Liver (tissue), 9 donors: ENCODE results near the gene CCDC69. TPM values are rescaled to one million over a fixed set of nuclear protein-coding genes. Genes with fewer than 3 reads are reported as not detected.

ENCODE experiments used
- DNase-seq: peaks from one replicate; pipeline ENCODE4 v3.0.0-alpha.2; 2017; ENCODE audit warnings: low spot score
- H3K27ac ChIP-seq, 2 donors: one replicate each; pipeline ENCODE4 v1.7.0; 2013; ENCODE audit warnings: inconsistent platforms in 2 of 2, low read length in 2 of 2, control low read depth in 1 of 2, low read depth in 1 of 2, mild to moderate bottlenecking in 1 of 2
- H3K27me3 ChIP-seq, 4 donors: one replicate each; pipeline versions ENCODE4 v1.6.1 to v1.7.0; 2013; ENCODE audit warnings: low read length in 3 of 4, inconsistent platforms in 1 of 4, mild to moderate bottlenecking in 1 of 4, moderate library complexity in 1 of 4; ENCODE audit not compliant: control insufficient read depth in 4 of 4, insufficient read depth in 4 of 4
- H3K36me3 ChIP-seq, 4 donors: one replicate each; pipeline versions ENCODE4 v1.6.1 to v1.7.0; 2013; ENCODE audit warnings: low read length in 3 of 4, mild to moderate bottlenecking in 3 of 4, low read depth in 1 of 4, moderate library complexity in 1 of 4; ENCODE audit not compliant: control insufficient read depth in 4 of 4, insufficient read depth in 3 of 4
- H3K4me1 ChIP-seq, 4 donors: one replicate each; pipeline versions ENCODE4 v1.6.1 to v1.7.0; 2013; ENCODE audit warnings: low read length in 3 of 4, mild to moderate bottlenecking in 3 of 4, moderate library complexity in 1 of 4; ENCODE audit not compliant: control insufficient read depth in 4 of 4, insufficient read depth in 4 of 4
- H3K4me3 ChIP-seq, 3 donors: one replicate each; pipeline versions ENCODE4 v1.6.1 to v1.7.0; 2013; ENCODE audit warnings: low read length in 3 of 3, control low read depth in 1 of 3, low read depth in 1 of 3, mild to moderate bottlenecking in 1 of 3
- H3K9ac ChIP-seq, 2 donors: one replicate each; pipeline ENCODE4 v1.7.0; 2013; ENCODE audit warnings: low read length in 2 of 2, mild to moderate bottlenecking in 2 of 2, moderate library complexity in 2 of 2, control low read depth in 1 of 2, low read depth in 1 of 2
- H3K9me3 ChIP-seq, 4 donors: one replicate each; pipeline versions ENCODE4 v1.6.1 to v1.7.0; 2013; ENCODE audit warnings: low read length in 3 of 4; ENCODE audit not compliant: control insufficient read depth in 4 of 4
- EGR1 ChIP-seq, 2 donors: IDR thresholded peaks; 2 replicates each; pipeline ENCODE4 v1.6.1; 2016 to 2018; ENCODE audit warnings: antibody characterized with exemption in 2 of 2, low read depth in 2 of 2
- FOXA1 ChIP-seq: IDR thresholded peaks from 2 replicates; pipeline ENCODE4 v1.6.1; 2016; ENCODE audit warnings: antibody characterized with exemption
- FOXA2 ChIP-seq: IDR thresholded peaks from 2 replicates; pipeline ENCODE4 v1.6.1; 2016; ENCODE audit warnings: antibody characterized with exemption
- GABPA ChIP-seq, 2 donors: IDR thresholded peaks in 1 of 2; conservative IDR thresholded peaks in 1 of 2; 2 replicates each; pipeline ENCODE4 v1.6.1; 2016; ENCODE audit warnings: antibody characterized with exemption in 2 of 2, mild to moderate bottlenecking in 1 of 2, moderate library complexity in 1 of 2
- HNF4A ChIP-seq, 2 donors: conservative IDR thresholded peaks; 2 replicates each; pipeline ENCODE4 v1.6.1; 2016; ENCODE audit warnings: antibody characterized with exemption in 2 of 2, mild to moderate bottlenecking in 2 of 2
- JUND ChIP-seq, 2 donors: IDR thresholded peaks; 2 replicates each; pipeline ENCODE4 v1.6.1; 2016; ENCODE audit warnings: antibody characterized with exemption in 2 of 2
- NR2F2 ChIP-seq: IDR thresholded peaks from 2 replicates; pipeline ENCODE4 v1.6.1; 2016; ENCODE audit warnings: antibody characterized with exemption
- RAD21 ChIP-seq, 2 donors: IDR thresholded peaks; 2 replicates each; pipeline ENCODE4 v1.6.1; 2016; ENCODE audit warnings: antibody characterized with exemption in 2 of 2, mild to moderate bottlenecking in 2 of 2
- RXRA ChIP-seq, 2 donors: IDR thresholded peaks; 2 replicates each; pipeline ENCODE4 v1.6.1; 2017 to 2018; ENCODE audit warnings: antibody characterized with exemption in 2 of 2, mild to moderate bottlenecking in 1 of 2
- SP1 ChIP-seq: IDR thresholded peaks from 2 replicates; pipeline ENCODE4 v1.6.1; 2018; ENCODE audit warnings: antibody characterized with exemption, mild to moderate bottlenecking
- TAF1 ChIP-seq: conservative IDR thresholded peaks from 2 replicates; pipeline ENCODE4 v1.6.1; 2016; ENCODE audit warnings: antibody characterized with exemption, mild to moderate bottlenecking
- YY1 ChIP-seq: IDR thresholded peaks from 2 replicates; pipeline ENCODE4 v1.6.1; 2016; ENCODE audit warnings: antibody characterized with exemption, mild to moderate bottlenecking
- WGBS: extraction: QIAGEN DNeasy Blood & Tissue Kit; methylation state at CpG from one replicate; pipeline ENCODE4 v1.1.7; 2013; 5-methylcytosine and 5-hydroxymethylcytosine counted together
- polyA plus RNA-seq, 2 donors: library from polyadenylated mRNA; stranded (reverse) in 1 of 2; unstranded in 1 of 2; fragments of 200-250 nt in 1 of 2; fragments of >200 nt in 1 of 2; fragmentation: Nextera tagmentation in 1 of 2; extraction: Ambion mirVana in 1 of 2; gene quantifications; one replicate each; pipeline versions ENCODE4 v1.2.1 to v1.2.3, GENCODE V29; 2013 to 2015
- total RNA-seq, 2 donors: library from RNA; depleted of rRNA; stranded (reverse); fragments of >200 nt; gene quantifications; one replicate each; pipeline ENCODE4 v1.2.3, GENCODE V29; 2014
- TF ChIP-seq, protein P1 (sequence below): IDR thresholded peaks from 2 replicates; pipeline ENCODE4 v1.6.1; 2016; ENCODE audit warnings: antibody characterized with exemption
- TF ChIP-seq, protein P2 (sequence below): IDR thresholded peaks from 2 replicates; pipeline ENCODE4 v1.6.1; 2016; ENCODE audit warnings: antibody characterized with exemption
- TF ChIP-seq, protein P3 (sequence below): fragments of 150-350 bp; IDR thresholded peaks from 2 replicates; pipeline ENCODE4 v1.5.1; 2017; ENCODE audit warnings: improper control_type of control experiment, low read depth, low read length; ENCODE audit not compliant: missing input control
- TF ChIP-seq, protein P4 (sequence below): IDR thresholded peaks from 2 replicates; pipeline ENCODE4 v1.6.1; 2016; ENCODE audit warnings: antibody characterized with exemption, mild to moderate bottlenecking
- TF ChIP-seq, protein P5 (sequence below): IDR thresholded peaks from 2 replicates; pipeline ENCODE4 v1.6.1; 2016; ENCODE audit warnings: antibody characterized with exemption
- donor health status: healthy.
- donor health status: healthy.
- donor health status: healthy.
- donor health status: healthy.
- donor health status: healthy.

CCDC69 gene
- total and polyA plus RNA-seq, 4 donors = 11.9 to 28.6 (median 18.0) TPM

DNA sequence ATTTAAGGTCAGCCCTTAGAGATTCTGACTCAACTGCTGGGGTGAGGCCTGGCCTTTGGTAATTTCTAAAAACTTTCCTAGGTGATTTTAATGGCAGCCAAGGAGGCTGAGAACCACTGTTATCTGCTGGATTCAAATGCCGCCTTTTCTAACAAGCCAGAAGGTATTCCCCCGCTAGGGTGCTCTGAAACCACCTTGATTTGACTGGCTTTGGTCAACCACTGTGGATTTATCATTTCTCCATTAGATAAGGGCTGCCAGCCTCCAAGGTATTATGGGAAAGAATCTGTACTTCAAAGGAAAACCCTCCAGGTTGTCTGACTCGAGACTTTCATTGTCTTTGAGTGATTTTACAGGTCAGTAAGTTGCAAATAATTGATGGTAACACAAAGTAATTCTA, 70.6 kb downstream of the CCDC69 start (continued):
- TF ChIP-seq, protein P1, sequence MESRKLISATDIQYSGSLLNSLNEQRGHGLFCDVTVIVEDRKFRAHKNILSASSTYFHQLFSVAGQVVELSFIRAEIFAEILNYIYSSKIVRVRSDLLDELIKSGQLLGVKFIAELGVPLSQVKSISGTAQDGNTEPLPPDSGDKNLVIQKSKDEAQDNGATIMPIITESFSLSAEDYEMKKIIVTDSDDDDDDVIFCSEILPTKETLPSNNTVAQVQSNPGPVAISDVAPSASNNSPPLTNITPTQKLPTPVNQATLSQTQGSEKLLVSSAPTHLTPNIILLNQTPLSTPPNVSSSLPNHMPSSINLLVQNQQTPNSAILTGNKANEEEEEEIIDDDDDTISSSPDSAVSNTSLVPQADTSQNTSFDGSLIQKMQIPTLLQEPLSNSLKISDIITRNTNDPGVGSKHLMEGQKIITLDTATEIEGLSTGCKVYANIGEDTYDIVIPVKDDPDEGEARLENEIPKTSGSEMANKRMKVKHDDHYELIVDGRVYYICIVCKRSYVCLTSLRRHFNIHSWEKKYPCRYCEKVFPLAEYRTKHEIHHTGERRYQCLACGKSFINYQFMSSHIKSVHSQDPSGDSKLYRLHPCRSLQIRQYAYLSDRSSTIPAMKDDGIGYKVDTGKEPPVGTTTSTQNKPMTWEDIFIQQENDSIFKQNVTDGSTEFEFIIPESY = no peak
- TF ChIP-seq, protein P2, sequence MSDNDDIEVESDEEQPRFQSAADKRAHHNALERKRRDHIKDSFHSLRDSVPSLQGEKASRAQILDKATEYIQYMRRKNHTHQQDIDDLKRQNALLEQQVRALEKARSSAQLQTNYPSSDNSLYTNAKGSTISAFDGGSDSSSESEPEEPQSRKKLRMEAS = no peak

DNA sequence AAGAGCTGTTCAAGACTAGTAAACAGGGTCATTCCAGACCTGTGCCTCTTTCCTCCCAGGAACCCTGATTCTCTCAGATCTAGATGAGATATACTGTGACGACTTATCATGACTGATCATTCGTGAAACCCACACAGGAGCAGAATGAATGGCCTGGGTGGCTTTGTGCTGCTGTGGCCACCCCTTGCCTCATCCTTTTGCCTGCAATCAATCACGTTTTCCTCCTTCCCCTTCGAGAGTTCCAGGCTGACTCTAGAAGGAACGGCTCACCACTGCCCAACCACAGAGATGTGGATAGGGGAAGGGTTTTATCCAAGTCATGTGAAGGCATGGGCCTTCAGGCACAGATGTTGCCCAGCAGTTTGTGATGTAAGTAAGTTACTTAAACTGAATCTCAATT, 72.1 kb downstream of the CCDC69 start:
- no peaks in the 10 kb centered on the region for H3K9me3 ChIP-seq
- TF ChIP-seq, protein P1 = no peak
- TF ChIP-seq TAF1 = no peak
- TF ChIP-seq, protein P3, sequence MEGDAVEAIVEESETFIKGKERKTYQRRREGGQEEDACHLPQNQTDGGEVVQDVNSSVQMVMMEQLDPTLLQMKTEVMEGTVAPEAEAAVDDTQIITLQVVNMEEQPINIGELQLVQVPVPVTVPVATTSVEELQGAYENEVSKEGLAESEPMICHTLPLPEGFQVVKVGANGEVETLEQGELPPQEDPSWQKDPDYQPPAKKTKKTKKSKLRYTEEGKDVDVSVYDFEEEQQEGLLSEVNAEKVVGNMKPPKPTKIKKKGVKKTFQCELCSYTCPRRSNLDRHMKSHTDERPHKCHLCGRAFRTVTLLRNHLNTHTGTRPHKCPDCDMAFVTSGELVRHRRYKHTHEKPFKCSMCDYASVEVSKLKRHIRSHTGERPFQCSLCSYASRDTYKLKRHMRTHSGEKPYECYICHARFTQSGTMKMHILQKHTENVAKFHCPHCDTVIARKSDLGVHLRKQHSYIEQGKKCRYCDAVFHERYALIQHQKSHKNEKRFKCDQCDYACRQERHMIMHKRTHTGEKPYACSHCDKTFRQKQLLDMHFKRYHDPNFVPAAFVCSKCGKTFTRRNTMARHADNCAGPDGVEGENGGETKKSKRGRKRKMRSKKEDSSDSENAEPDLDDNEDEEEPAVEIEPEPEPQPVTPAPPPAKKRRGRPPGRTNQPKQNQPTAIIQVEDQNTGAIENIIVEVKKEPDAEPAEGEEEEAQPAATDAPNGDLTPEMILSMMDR = no peak
- no peak for TF ChIP-seq FOXA1
- TF ChIP-seq, protein P2 = no peak
- TF ChIP-seq JUND (IDR thresholded peaks at IDR 0.05) = no peak
- TF ChIP-seq, protein P4, sequence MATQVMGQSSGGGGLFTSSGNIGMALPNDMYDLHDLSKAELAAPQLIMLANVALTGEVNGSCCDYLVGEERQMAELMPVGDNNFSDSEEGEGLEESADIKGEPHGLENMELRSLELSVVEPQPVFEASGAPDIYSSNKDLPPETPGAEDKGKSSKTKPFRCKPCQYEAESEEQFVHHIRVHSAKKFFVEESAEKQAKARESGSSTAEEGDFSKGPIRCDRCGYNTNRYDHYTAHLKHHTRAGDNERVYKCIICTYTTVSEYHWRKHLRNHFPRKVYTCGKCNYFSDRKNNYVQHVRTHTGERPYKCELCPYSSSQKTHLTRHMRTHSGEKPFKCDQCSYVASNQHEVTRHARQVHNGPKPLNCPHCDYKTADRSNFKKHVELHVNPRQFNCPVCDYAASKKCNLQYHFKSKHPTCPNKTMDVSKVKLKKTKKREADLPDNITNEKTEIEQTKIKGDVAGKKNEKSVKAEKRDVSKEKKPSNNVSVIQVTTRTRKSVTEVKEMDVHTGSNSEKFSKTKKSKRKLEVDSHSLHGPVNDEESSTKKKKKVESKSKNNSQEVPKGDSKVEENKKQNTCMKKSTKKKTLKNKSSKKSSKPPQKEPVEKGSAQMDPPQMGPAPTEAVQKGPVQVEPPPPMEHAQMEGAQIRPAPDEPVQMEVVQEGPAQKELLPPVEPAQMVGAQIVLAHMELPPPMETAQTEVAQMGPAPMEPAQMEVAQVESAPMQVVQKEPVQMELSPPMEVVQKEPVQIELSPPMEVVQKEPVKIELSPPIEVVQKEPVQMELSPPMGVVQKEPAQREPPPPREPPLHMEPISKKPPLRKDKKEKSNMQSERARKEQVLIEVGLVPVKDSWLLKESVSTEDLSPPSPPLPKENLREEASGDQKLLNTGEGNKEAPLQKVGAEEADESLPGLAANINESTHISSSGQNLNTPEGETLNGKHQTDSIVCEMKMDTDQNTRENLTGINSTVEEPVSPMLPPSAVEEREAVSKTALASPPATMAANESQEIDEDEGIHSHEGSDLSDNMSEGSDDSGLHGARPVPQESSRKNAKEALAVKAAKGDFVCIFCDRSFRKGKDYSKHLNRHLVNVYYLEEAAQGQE = no peak
- TF ChIP-seq YY1 = no peak
- no peak for TF ChIP-seq GABPA (IDR thresholded peaks at IDR 0.05 in 1 of 2, conservative IDR thresholded peaks at IDR 0.05 in 1 of 2)
- TF ChIP-seq NR2F2 = no peak
- TF ChIP-seq EGR1 (IDR thresholded peaks at IDR 0.05; ENCODE audit: low read depth in 2 of 2) = no peak
- TF ChIP-seq RXRA (IDR thresholded peaks at IDR 0.05) = no peak
- no peak for TF ChIP-seq SP1
- no peak for TF ChIP-seq FOXA2
- no peak for TF ChIP-seq RAD21 (IDR thresholded peaks at IDR 0.05)
- TF ChIP-seq, protein P5, sequence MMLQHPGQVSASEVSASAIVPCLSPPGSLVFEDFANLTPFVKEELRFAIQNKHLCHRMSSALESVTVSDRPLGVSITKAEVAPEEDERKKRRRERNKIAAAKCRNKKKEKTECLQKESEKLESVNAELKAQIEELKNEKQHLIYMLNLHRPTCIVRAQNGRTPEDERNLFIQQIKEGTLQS = no peak
- no peak for TF ChIP-seq HNF4A (conservative IDR thresholded peaks at IDR 0.05)
- peaks cover 0 to 2% (median under 1%) of the 10 kb centered on the region in 4 donors for H3K36me3 ChIP-seq
- DNase-seq = no peak
- no peak overlapping the region for H3K4me3 ChIP-seq
- H3K9ac ChIP-seq = peak overlapping the region in 1 of 2 donors; percentile 31
- H3K4me1 ChIP-seq = peaks cover 15 to 60% (median 52%) of the 10 kb centered on the region in 4 donors
- WGBS = 67% methylated on average over 5 of the region's 5 CpGs
- no peaks in the 10 kb centered on the region for H3K27me3 ChIP-seq
- H3K27ac ChIP-seq = peak overlapping the region in 1 of 2 donors; percentile 51
